OCI-LY1 (cell line): ENCODE measurements around the gene ABCC6.
"Not testable (repeated sequence)": the region's sequence is repeated elsewhere in the genome, so short reads cannot be mapped to it uniquely, and the experiment has no call there.

Source experiments
- H2AFZ ChIP-seq: fragments of 200-600 bp; sonication (generic), shearing (Covaris generic); 2 replicates; pipeline ENCODE4 v1.6.0; 2014; ENCODE audit warnings: antibody characterized with exemption, mild to moderate bottlenecking, low read length
- H3F3A ChIP-seq: fragments of 200-600 bp; sonication (generic), shearing (Covaris generic); 2 replicates; pipeline ENCODE4 v1.6.0; 2014; ENCODE audit warnings: mild to moderate bottlenecking, antibody characterized with exemption, low read length, moderate library complexity; ENCODE audit not compliant: insufficient read depth
- H3K27ac ChIP-seq: fragments of 200-600 bp; sonication (generic); 2 replicates; pipeline ENCODE4 v1.5.1; 2014; ENCODE audit warnings: low read length, mixed run types, mild to moderate bottlenecking, low read depth; ENCODE audit not compliant: poor library complexity, severe bottlenecking
- H3K27me3 ChIP-seq: fragments of 200-600 bp; sonication (generic); 2 replicates; pipeline ENCODE4 v1.6.0; 2014; ENCODE audit warnings: antibody characterized with exemption, mild to moderate bottlenecking, low read length, moderate library complexity; ENCODE audit not compliant: insufficient read depth
- H3K36me3 ChIP-seq: fragments of 200-600 bp; sonication (generic); 2 replicates; pipeline ENCODE4 v1.6.1; 2014; ENCODE audit warnings: mild to moderate bottlenecking, antibody characterized with exemption, low read length, moderate library complexity, mixed read lengths; ENCODE audit not compliant: insufficient read depth
- H3K4me1 ChIP-seq: fragments of 200-600 bp; sonication (generic); 2 replicates; pipeline ENCODE4 v1.5.1; 2014; ENCODE audit warnings: mild to moderate bottlenecking, low read length, moderate library complexity; ENCODE audit not compliant: insufficient read depth, severe bottlenecking
- H3K4me2 ChIP-seq: fragments of 200-600 bp; sonication (generic), shearing (Covaris generic); 2 replicates; pipeline ENCODE4 v1.6.1; 2014; ENCODE audit warnings: low read length
- H3K4me3 ChIP-seq: fragments of 200-600 bp; sonication (generic); 2 replicates; pipeline ENCODE4 v1.5.1; 2014; ENCODE audit warnings: low read length, low read depth, mild to moderate bottlenecking, mixed read lengths; ENCODE audit not compliant: poor library complexity, severe bottlenecking
- H3K79me2 ChIP-seq: fragments of 200-600 bp; shearing (Covaris generic); 2 replicates; pipeline ENCODE4 v1.6.1; 2016; ENCODE audit warnings: mixed run types, low read length, mixed read lengths; ENCODE audit not compliant: insufficient read depth
- H3K9ac ChIP-seq: fragments of 200-600 bp; sonication (generic), shearing (Covaris generic); 2 replicates; pipeline ENCODE4 v1.6.1; 2014; ENCODE audit warnings: mild to moderate bottlenecking, low read length, mixed read lengths
- H3K9me2 ChIP-seq: fragments of 200-600 bp; sonication (generic), shearing (Covaris generic); 2 replicates; pipeline ENCODE4 v1.6.1; 2014; ENCODE audit warnings: low read depth, mild to moderate bottlenecking, low read length, mixed read lengths
- H3K9me3 ChIP-seq: fragments of 200-600 bp; shearing (Covaris generic); 2 replicates; pipeline ENCODE4 v1.6.1; 2014; ENCODE audit warnings: low read length, mixed read lengths
- H4K20me1 ChIP-seq: fragments of 200-600 bp; sonication (generic), shearing (Covaris generic); 2 replicates; pipeline ENCODE4 v1.6.0; 2016; ENCODE audit warnings: mild to moderate bottlenecking, low read length; ENCODE audit not compliant: insufficient read depth
- CTCF ChIP-seq: fragments of 200-600 bp; sonication (generic), shearing (Covaris generic); IDR thresholded peaks from 2 replicates; pipeline ENCODE4 v1.5.1; 2017; ENCODE audit warnings: mild to moderate bottlenecking, antibody characterized with exemption, low read length, moderate library complexity, mixed read lengths
- EZH2 ChIP-seq: fragments of 200-600 bp; sonication (generic), shearing (Covaris generic); IDR thresholded peaks from 2 replicates; pipeline ENCODE4 v1.8.0; 2017; ENCODE audit warnings: borderline replicate concordance, mixed run types, mild to moderate bottlenecking, antibody characterized with exemption, low read length, moderate library complexity, mixed read lengths

Gene ABCC6

GRCh38 chr16:16155234-16155633 lies 68.1 kb downstream of the ABCC6 start:
- no peak overlapping the region for H2AFZ ChIP-seq
- H4K20me1 ChIP-seq: no peaks in the 10 kb centered on the region
- H3K4me1 ChIP-seq: no peaks in the 10 kb centered on the region
- no peak overlapping the region for H3K4me3 ChIP-seq
- H3K36me3 ChIP-seq: no peaks in the 10 kb centered on the region
- H3K9ac ChIP-seq: no peak overlapping the region
- H3K9me2 ChIP-seq: no peaks in the 10 kb centered on the region
- no peaks in the 10 kb centered on the region for H3K27me3 ChIP-seq
- no peaks in the 10 kb centered on the region for H3K79me2 ChIP-seq
- no peak overlapping the region for H3K4me2 ChIP-seq
- H3K9me3 ChIP-seq: no peaks in the 10 kb centered on the region
- no peak overlapping the region for H3K27ac ChIP-seq
- H3F3A ChIP-seq: no peaks in the 10 kb centered on the region
- TF ChIP-seq EZH2 (no peak), CTCF (no peak)

GRCh38 chr16:16154281-16154951 lies 68.9 kb downstream of the ABCC6 start:
- Histone ChIP-seq H3K36me3 (no peaks in the 10 kb centered on the region), H3K4me3 (no peak overlapping the region), H3F3A (no peaks in the 10 kb centered on the region), H3K79me2 (no peaks in the 10 kb centered on the region), H2AFZ (no peak overlapping the region), H3K9ac (no peak overlapping the region), H3K9me3 (no peaks in the 10 kb centered on the region), H3K4me2 (no peak overlapping the region), H3K4me1 (no peaks in the 10 kb centered on the region), H3K9me2 (no peaks in the 10 kb centered on the region), H4K20me1 (no peaks in the 10 kb centered on the region), H3K27me3 (no peaks in the 10 kb centered on the region), H3K27ac (no peak overlapping the region)
- TF ChIP-seq CTCF (no peak), EZH2 (no peak)

- not testable (repeated sequence) for H3K79me2 ChIP-seq, H2AFZ ChIP-seq
Measured at GRCh38 chr16:16153000-16153399, 70.3 kb downstream of the ABCC6 start.

GRCh38 chr16:16151315-16151714 lies 72.0 kb downstream of the ABCC6 start:
- TF ChIP-seq CTCF (no peak), EZH2 (no peak)
- Histone ChIP-seq H2AFZ (no peak overlapping the region), H3K9me2 (no peaks in the 10 kb centered on the region), H3F3A (no peaks in the 10 kb centered on the region), H3K4me2 (no peak overlapping the region), H3K27me3 (no peaks in the 10 kb centered on the region), H3K27ac (no peak overlapping the region), H3K4me1 (no peaks in the 10 kb centered on the region), H3K9ac (no peak overlapping the region), H3K79me2 (no peaks in the 10 kb centered on the region), H4K20me1 (no peaks in the 10 kb centered on the region), H3K4me3 (no peak overlapping the region), H3K9me3 (no peaks in the 10 kb centered on the region), H3K36me3 (peaks cover under 1% of the 10 kb centered on the region; the same call in 1 of the 2 replicates)

More at GRCh38 chr16:16153000-16153399, 70.3 kb downstream of the ABCC6 start:
- H3K27ac ChIP-seq, H3K9ac ChIP-seq, H3F3A ChIP-seq, H3K4me2 ChIP-seq, H3K4me1 ChIP-seq, H3K36me3 ChIP-seq, H3K27me3 ChIP-seq, H3K4me3 ChIP-seq, H4K20me1 ChIP-seq, H3K9me2 ChIP-seq, H3K9me3 ChIP-seq: not testable (repeated sequence)
